GM12878 (cell line): Measurements from ENCODE around the gene MLEC. TPM values are rescaled to one million over a fixed set of nuclear protein-coding genes. Genes with fewer than 3 reads are reported as not detected.

Experiments
- ATAC-seq: fragments of 200-7000 bp; cut with Tn5 transposase; 3 replicates; pipeline ENCODE4 v1.9.1; 2020; ENCODE audit warnings: mild to moderate bottlenecking, moderate library complexity
- BruUV-seq: library from RNA; stranded (reverse); fragments of 400-500 nt; replicated peaks from 2 replicates; lab custom pipeline; 2021; lab: Mats Ljungman, UMichigan
- CTCF ChIA-PET: fragments of 300-600 bp; sonication (Branson Sonifier 250); formaldehyde crosslinking; extraction: SDS; loops from one replicate; lab custom pipeline; 2021; ENCODE audit warnings: inconsistent platforms; lab: Yijun Ruan, JAX
- POLR2A ChIA-PET: fragments of 350-600 bp; formaldehyde crosslinking; extraction: SDS; loops from one replicate; lab custom pipeline; 2021; ENCODE audit warnings: inconsistent platforms; lab: Charles Lee
- RAD21 ChIA-PET: fragments of 300-600 bp; sonication (Branson Sonifier 250); formaldehyde crosslinking; loops from one replicate; lab custom pipeline; 2023; ENCODE audit warnings: antibody characterized with exemption; ENCODE audit not compliant: unreplicated experiment; lab: Charles Lee
- SMC1A ChIA-PET: fragments of 300-600 bp; sonication (Branson Sonifier 250); formaldehyde crosslinking; loops from one replicate; lab custom pipeline; 2023; ENCODE audit not compliant: unreplicated experiment, uncharacterized antibody; lab: Charles Lee
- DNase-seq: peaks from one replicate; pipeline ENCODE4 v3.0.0-alpha.2; 2011; ENCODE audit warnings: low read depth, low spot score
- FAIRE-seq: peaks from 3 replicates; lab custom pipeline; 2011; peaks lifted over from hg19 to GRCh38; lab: Jason Lieb, UNC
- H2AFZ ChIP-seq: 2 replicates; pipeline ENCODE4 v1.6.0; 2011; ENCODE audit warnings: low read depth, low read length, control low read depth; ENCODE audit not compliant: control insufficient read depth
- H3K27ac ChIP-seq: 2 replicates; pipeline ENCODE4 v1.5.1; 2011; ENCODE audit warnings: control low read depth; ENCODE audit not compliant: control insufficient read depth, insufficient read depth
- H3K27me3 ChIP-seq, 2 experiments: replicated peaks in 1 of 2; 2 replicates each; pipeline versions ENCODE4 v1.6.0 to v1.6.1; 2011; ENCODE audit warnings: low read length in 1 of 2; ENCODE audit not compliant: control insufficient read depth in 2 of 2, insufficient read depth in 2 of 2
- H3K36me3 ChIP-seq, 2 experiments: 2 replicates each; pipeline ENCODE4 v1.5.1; 2011; ENCODE audit warnings: low read length in 1 of 2; ENCODE audit not compliant: control insufficient read depth in 2 of 2, insufficient read depth in 2 of 2
- H3K4me1 ChIP-seq: 2 replicates; pipeline ENCODE4 v1.6.1; 2011; ENCODE audit warnings: mild to moderate bottlenecking, low read length, moderate library complexity, mixed read lengths; ENCODE audit not compliant: control insufficient read depth, insufficient read depth
- H3K4me2 ChIP-seq: 2 replicates; pipeline ENCODE4 v1.6.0; 2011; ENCODE audit warnings: control low read depth; ENCODE audit not compliant: control insufficient read depth, insufficient read depth
- H3K4me3 ChIP-seq: fragments of 200-600 bp; sonication (generic); 2 replicates; pipeline ENCODE4 v1.5.1; 2016
- H3K79me2 ChIP-seq: 2 replicates; pipeline ENCODE4 v1.6.0; 2011; ENCODE audit warnings: low read length; ENCODE audit not compliant: control insufficient read depth, insufficient read depth
- H3K9ac ChIP-seq: 2 replicates; pipeline ENCODE4 v1.8.0; 2011; ENCODE audit warnings: low read length, control low read depth, mixed read lengths; ENCODE audit not compliant: control insufficient read depth, insufficient read depth
- H3K9me3 ChIP-seq: replicated peaks from 3 replicates; pipeline ENCODE4 v1.5.1; 2011; ENCODE audit warnings: mild to moderate bottlenecking, low read length; ENCODE audit not compliant: control insufficient read depth, insufficient read depth
- H4K20me1 ChIP-seq: 2 replicates; pipeline ENCODE4 v1.6.0; 2011; ENCODE audit not compliant: control insufficient read depth, insufficient read depth
- ASH2L ChIP-seq: fragments of 300-600, 200-600 bp; sonication (generic); IDR thresholded peaks from 2 replicates; pipeline ENCODE4 v1.6.1; 2017; ENCODE audit warnings: low read depth, mild to moderate bottlenecking, borderline replicate concordance
- CBFB ChIP-seq: IDR thresholded peaks from 2 replicates; pipeline ENCODE4 v1.6.1; 2016; ENCODE audit warnings: antibody characterized with exemption, low read depth
- NR2C1 ChIP-seq: fragments of 450-650 bp; IDR thresholded peaks from 2 replicates; pipeline ENCODE4 v1.6.1; 2017; ENCODE audit warnings: antibody characterized with exemption, mild to moderate bottlenecking, moderate library complexity
- SUZ12 ChIP-seq: fragments of 200-600 bp; sonication (generic); IDR thresholded peaks from one replicate; pipeline ENCODE4 v1.6.1; 2018; ENCODE audit warnings: antibody characterized with exemption, mild to moderate bottlenecking; ENCODE audit not compliant: unreplicated experiment
- TAF1 ChIP-seq: IDR thresholded peaks from 2 replicates; pipeline ENCODE4 v1.6.1; 2011; ENCODE audit warnings: mild to moderate bottlenecking, low read depth, low read length, borderline replicate concordance
- TBL1XR1 ChIP-seq: IDR thresholded peaks from 2 replicates; pipeline ENCODE4 v1.6.1; 2012; ENCODE audit warnings: low read depth, low read length, improper control_type of control experiment
- TCF3 ChIP-seq: IDR thresholded peaks from 2 replicates; pipeline ENCODE4 v1.6.1; 2012; ENCODE audit warnings: low read depth, mild to moderate bottlenecking, low read length, borderline replicate concordance; ENCODE audit not compliant: insufficient read depth
- ZBTB33 ChIP-seq: fragments of 450-650 bp; IDR thresholded peaks from 2 replicates; pipeline ENCODE4 v1.6.1; 2017; ENCODE audit warnings: mild to moderate bottlenecking
- ZNF274 ChIP-seq: IDR thresholded peaks from one replicate; pipeline ENCODE4 v1.8.0; 2011; ENCODE audit not compliant: insufficient read length, insufficient read depth
- ZZZ3 ChIP-seq: IDR thresholded peaks from 2 replicates; pipeline ENCODE4 v1.6.1; 2011; ENCODE audit warnings: low read depth; ENCODE audit not compliant: control insufficient read depth, insufficient read length
- WGBS: methylation state at CpG from one replicate; pipeline ENCODE4 v1.1.6; 2016; ENCODE audit warnings: low lambda C conversion rate; ENCODE audit not compliant: insufficient replicate concordance, insufficient coverage; ENCODE audit errors: missing lambda C conversion rate; 5-methylcytosine and 5-hydroxymethylcytosine counted together
- in situ Hi-C: fragments of 300-500 bp; cut with MboI; formaldehyde crosslinking; loops from 9 replicates; pipeline ENCODE4 v1.14.3; 2018; ENCODE audit warnings: mixed read lengths
- intact Hi-C: fragments of 100-400 bp; cut with micrococcal nuclease; formaldehyde crosslinking; loops from one replicate; pipeline ENCODE4 v1.14.2; 2022; ENCODE audit not compliant: unreplicated experiment
- polyA plus RNA-seq, 11 experiments: library from polyadenylated mRNA; depleted of rRNA in 4 of 11; unstranded in 6 of 11; stranded (reverse) in 5 of 11; fragments of >200 nt; fragmentation: Nextera tagmentation in 4 of 11; fragmentation: Illumina TruSeq in 1 of 11; extraction: Ambion mirVana in 4 of 11; extraction: Trizol in 1 of 11; gene quantifications; 1 replicate in 1 of 11; 2 replicates in 10 of 11; pipeline versions ENCODE4 v1.2.1 to v1.2.3, GENCODE V29; 2011 to 2016; ENCODE audit warnings: inconsistent platforms in 2 of 11, missing spikeins in 2 of 11, low read depth in 1 of 11
- total RNA-seq, 4 experiments: library from RNA; depleted of rRNA in 3 of 4; stranded (reverse); fragments of >200 nt in 3 of 4; fragmentation: Illumina TruSeq in 1 of 4; extraction: Trizol in 1 of 4; gene quantifications; 2 replicates each; pipeline versions ENCODE4 v1.2.1 to v1.2.3, GENCODE V29; 2013 to 2021

The MLEC gene
- total and polyA plus RNA-seq, 10 of the 15 experiments (the other 5 are each of a cell fraction or from before 2014, with no cell fraction given) = 26.7 to 172 (median 103) TPM

GRCh38 chr12:120697344-120697743 is 10.4 kb downstream of the MLEC start:
- FAIRE-seq = no peak
- H3K36me3 ChIP-seq = peaks cover 35 to 50% of the 10 kb centered on the region in 2 experiments
- in situ Hi-C loops = no loop called here
- H3K9ac ChIP-seq = no peak overlapping the region
- H4K20me1 ChIP-seq = no peaks in the 10 kb centered on the region
- CTCF ChIA-PET = interaction anchor here (2.4 to 3.9 kb wide), 4 partner anchors 7 to 274 kb away, joined by 8 to 18 read pairs (median 11); partner anchors contain the start of gene POP5
- no peaks in the 10 kb centered on the region for H3K27me3 ChIP-seq
- SMC1A ChIA-PET = interaction anchor here (0.6 to 2.5 kb wide), 8 partner anchors 9 to 213 kb away, joined by 3 to 14 read pairs (median 3); partner anchors contain the start of gene UNC119B
- no peak overlapping the region for H3K4me3 ChIP-seq
- RAD21 ChIA-PET = interaction anchor here (0.6 to 1.0 kb wide), 3 partner anchors 18 to 48 kb away, joined by 3 read pairs; no protein-coding TSS in a partner anchor
- no peaks in the 10 kb centered on the region for H3K9me3 ChIP-seq
- WGBS = 60% methylated on average over 1 of the region's 1 CpG
- no peak for TF ChIP-seq ASH2L
- no peak for TF ChIP-seq CBFB
- TF ChIP-seq ZNF274 = no peak
- TF ChIP-seq ZBTB33 = no peak
- no peak for TF ChIP-seq TCF3
- no peak for TF ChIP-seq NR2C1
- no peak for TF ChIP-seq SUZ12
- no peak for TF ChIP-seq TAF1
- no peak for TF ChIP-seq ZZZ3
- TF ChIP-seq TBL1XR1 = no peak
- DNase-seq = no peak
- intact Hi-C loops = no loop called here
- H3K79me2 ChIP-seq = peaks cover 17% of the 10 kb centered on the region
- H3K27ac ChIP-seq = no peak overlapping the region
- POLR2A ChIA-PET = interaction anchor here (1.0 to 4.0 kb wide), 3 partner anchors 9 to 14 kb away, joined by 3 to 21 read pairs (median 3); partner anchors contain the start of gene UNC119B
- no peaks in the 10 kb centered on the region for H3K4me1 ChIP-seq
- H2AFZ ChIP-seq = no peak overlapping the region
- ATAC-seq = no peak
- no TSS peak for BruUV-seq
- no peak overlapping the region for H3K4me2 ChIP-seq
